WTC11 (cell line): ENCODE data around the gene WSB2. TPM values are rescaled to one million over a fixed set of nuclear protein-coding genes. Genes with fewer than 3 reads are reported as not detected.

Source experiments
- ATAC-seq: fragments of 200-7000 bp; cut with Tn5 transposase; 2 replicates; pipeline ENCODE4 v1.10.0; 2021; ENCODE audit warnings: mild to moderate bottlenecking, moderate library complexity
- CTCF ChIA-PET: fragments of 300-600 bp; sonication (Branson Sonifier 250); formaldehyde crosslinking; loops from one replicate; lab custom pipeline; 2021; ENCODE audit warnings: antibody characterized with exemption; lab: Charles Lee
- POLR2A ChIA-PET: fragments of 350-600 bp; sonication (Branson Sonifier 250); formaldehyde crosslinking; loops from one replicate; lab custom pipeline; 2021; ENCODE audit warnings: antibody characterized with exemption; lab: Charles Lee
- DNase-seq: peaks from one replicate; pipeline ENCODE4 v3.0.0; 2021; ENCODE audit warnings: low spot score
- H3K27ac Mint-ChIP-seq: 2 replicates; pipeline ENCODE4 v1.8.0; 2021; ENCODE audit warnings: mixed read lengths
- H3K27me3 Mint-ChIP-seq: 2 replicates; pipeline ENCODE4 v1.8.0; 2021; ENCODE audit warnings: low read depth, mild to moderate bottlenecking, moderate library complexity, mixed read lengths
- H3K36me3 Mint-ChIP-seq: 2 replicates; pipeline ENCODE4 v1.8.0; 2021; ENCODE audit warnings: mixed read lengths
- H3K4me1 Mint-ChIP-seq: 2 replicates; pipeline ENCODE4 v1.8.0; 2022; ENCODE audit warnings: mixed read lengths
- H3K4me3 Mint-ChIP-seq: 2 replicates; pipeline ENCODE4 v1.8.0; 2021; ENCODE audit warnings: mild to moderate bottlenecking, moderate library complexity, mixed read lengths
- H3K9me3 Mint-ChIP-seq: 2 replicates; pipeline ENCODE4 v1.8.0; 2021; ENCODE audit warnings: mixed read lengths
- ARID4B ChIP-seq: sonication (generic); formaldehyde crosslinking; IDR thresholded peaks from 2 replicates; pipeline ENCODE4 v1.8.0; 2023; ENCODE audit warnings: missing genetic modification reagents, mild to moderate bottlenecking, borderline replicate concordance
- CREM ChIP-seq: sonication (generic); formaldehyde crosslinking; IDR thresholded peaks from 2 replicates; pipeline ENCODE4 v1.8.1; 2022; ENCODE audit warnings: mild to moderate bottlenecking, missing genetic modification reagents, moderate library complexity
- ESRRA ChIP-seq: sonication (generic); formaldehyde crosslinking; IDR thresholded peaks from 2 replicates; pipeline ENCODE4 v1.8.1; 2022; ENCODE audit warnings: mild to moderate bottlenecking, missing genetic modification reagents, borderline replicate concordance
- HMGA2 ChIP-seq: fragments of 250-450 bp; sonication (Bioruptor Pico); IDR thresholded peaks from 2 replicates; pipeline ENCODE4 v1.4.0; 2021; ENCODE audit warnings: mild to moderate bottlenecking, moderate library complexity
- MAX ChIP-seq: sonication (generic); formaldehyde crosslinking; IDR thresholded peaks from 2 replicates; pipeline ENCODE4 v1.8.0; 2022; ENCODE audit warnings: mild to moderate bottlenecking, missing genetic modification reagents
- NFATC4 ChIP-seq: fragments of 250-450 bp; sonication (Bioruptor Pico); IDR thresholded peaks from 2 replicates; pipeline ENCODE4 v1.9.0; 2021; ENCODE audit warnings: mild to moderate bottlenecking
- NFYB ChIP-seq: sonication (generic); formaldehyde crosslinking; conservative IDR thresholded peaks from 2 replicates; pipeline ENCODE4 v1.8.0; 2022; ENCODE audit warnings: low read depth, missing genetic modification reagents
- NR3C1 ChIP-seq: sonication (generic); formaldehyde crosslinking; conservative IDR thresholded peaks from 2 replicates; pipeline ENCODE4 v1.8.1; 2023; ENCODE audit warnings: low read depth, mild to moderate bottlenecking, missing genetic modification reagents
- OVOL2 ChIP-seq: fragments of 250-450 bp; sonication (Bioruptor Pico); IDR thresholded peaks from 2 replicates; pipeline ENCODE4 v1.9.0; 2021; ENCODE audit warnings: mild to moderate bottlenecking, borderline replicate concordance
- RORB ChIP-seq: fragments of 250-450 bp; sonication (Bioruptor Pico); IDR thresholded peaks from 2 replicates; pipeline ENCODE4 v1.9.0; 2021; ENCODE audit warnings: mild to moderate bottlenecking
- SMAD4 ChIP-seq: sonication (generic); formaldehyde crosslinking; IDR thresholded peaks from 2 replicates; pipeline ENCODE4 v1.8.0; 2022; ENCODE audit warnings: mild to moderate bottlenecking, missing genetic modification reagents
- SOX15 ChIP-seq: fragments of 250-450 bp; sonication (Bioruptor Pico); IDR thresholded peaks from 2 replicates; pipeline ENCODE4 v1.9.0; 2021; ENCODE audit warnings: mild to moderate bottlenecking
- SP1 ChIP-seq: sonication (generic); formaldehyde crosslinking; conservative IDR thresholded peaks from 2 replicates; pipeline ENCODE4 v1.8.1; 2022; ENCODE audit warnings: missing genetic modification reagents
- TEAD1 ChIP-seq: sonication (generic); formaldehyde crosslinking; IDR thresholded peaks from 2 replicates; pipeline ENCODE4 v1.8.0; 2022; ENCODE audit warnings: mild to moderate bottlenecking, missing genetic modification reagents
- TP53 ChIP-seq: sonication (generic); formaldehyde crosslinking; IDR thresholded peaks from 2 replicates; pipeline ENCODE4 v1.8.1; 2023; ENCODE audit warnings: mild to moderate bottlenecking, missing genetic modification reagents
- USF2 ChIP-seq: sonication (generic); formaldehyde crosslinking; IDR thresholded peaks from 2 replicates; pipeline ENCODE4 v1.8.1; 2023; ENCODE audit warnings: mild to moderate bottlenecking, missing genetic modification reagents, moderate library complexity
- ZBTB21 ChIP-seq: sonication (generic); formaldehyde crosslinking; IDR thresholded peaks from 2 replicates; pipeline ENCODE4 v1.8.1; 2023; ENCODE audit warnings: mild to moderate bottlenecking, missing genetic modification reagents, borderline replicate concordance
- ZNF263 ChIP-seq: sonication (generic); formaldehyde crosslinking; IDR thresholded peaks from 2 replicates; pipeline ENCODE4 v1.8.1; 2022; ENCODE audit warnings: low read depth, mild to moderate bottlenecking, moderate library complexity, missing genetic modification reagents
- ZNF317 ChIP-seq: sonication (generic); formaldehyde crosslinking; IDR thresholded peaks from 2 replicates; pipeline ENCODE4 v1.8.1; 2023; ENCODE audit warnings: low read depth, mild to moderate bottlenecking, moderate library complexity, missing genetic modification reagents, borderline replicate concordance
- total RNA-seq: library from RNA; stranded (reverse); gene quantifications from 3 replicates; pipeline ENCODE4 v1.2.3, GENCODE V29; 2021
- TF ChIP-seq, protein P1 (sequence below): fragments of 250-450 bp; sonication (Bioruptor Pico); IDR thresholded peaks from 2 replicates; pipeline ENCODE4 v1.8.0; 2021; ENCODE audit warnings: mild to moderate bottlenecking
- TF ChIP-seq, protein P2 (sequence below): fragments of 250-450 bp; sonication (Bioruptor Pico); IDR thresholded peaks from 2 replicates; pipeline ENCODE4 v1.9.0; 2021; ENCODE audit warnings: moderate library complexity, mild to moderate bottlenecking, inconsistent platforms, borderline replicate concordance
- TF ChIP-seq, protein P3 (sequence below): fragments of 250-450 bp; sonication (Bioruptor Pico); conservative IDR thresholded peaks from 2 replicates; pipeline ENCODE4 v1.9.0; 2021; ENCODE audit warnings: mild to moderate bottlenecking
- TF ChIP-seq, protein P4 (sequence below): sonication (generic); formaldehyde crosslinking; IDR thresholded peaks from 2 replicates; pipeline ENCODE4 v1.8.1; 2023; ENCODE audit warnings: mild to moderate bottlenecking, missing genetic modification reagents, borderline replicate concordance

Gene WSB2
- total RNA-seq, 1 experiment from 2014 or later, result 74.2 TPM

- Mint-ChIP-seq H3K9me3 (peaks cover 3% of the 10 kb centered on the region; the same call in 1 of the 2 replicates), H3K27me3 (no peaks in the 10 kb centered on the region; the same call in none of the 2 replicates), H3K27ac (no peak overlapping the region), H3K36me3 (peaks cover 5% of the 10 kb centered on the region; the same call in 1 of the 2 replicates), H3K4me1 (peaks cover 18% of the 10 kb centered on the region), H3K4me3 (no peak overlapping the region)
- POLR2A ChIA-PET, result no interaction called here
- DNase-seq (no peak), ATAC-seq (no peak)
- CTCF ChIA-PET, result no interaction called here
- TF ChIP-seq SMAD4 (CRISPR knock-in tag) (no peak), ZBTB21 (no peak), ZNF263 (CRISPR knock-in tag) (no peak), TP53 (CRISPR knock-in tag) (no peak), RORB (CRISPR knock-in tag) (no peak), OVOL2 (CRISPR knock-in tag) (no peak)
- TF ChIP-seq, protein P1, sequence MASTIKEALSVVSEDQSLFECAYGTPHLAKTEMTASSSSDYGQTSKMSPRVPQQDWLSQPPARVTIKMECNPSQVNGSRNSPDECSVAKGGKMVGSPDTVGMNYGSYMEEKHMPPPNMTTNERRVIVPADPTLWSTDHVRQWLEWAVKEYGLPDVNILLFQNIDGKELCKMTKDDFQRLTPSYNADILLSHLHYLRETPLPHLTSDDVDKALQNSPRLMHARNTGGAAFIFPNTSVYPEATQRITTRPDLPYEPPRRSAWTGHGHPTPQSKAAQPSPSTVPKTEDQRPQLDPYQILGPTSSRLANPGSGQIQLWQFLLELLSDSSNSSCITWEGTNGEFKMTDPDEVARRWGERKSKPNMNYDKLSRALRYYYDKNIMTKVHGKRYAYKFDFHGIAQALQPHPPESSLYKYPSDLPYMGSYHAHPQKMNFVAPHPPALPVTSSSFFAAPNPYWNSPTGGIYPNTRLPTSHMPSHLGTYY (CRISPR knock-in tag), result no peak
- TF ChIP-seq, protein P2, sequence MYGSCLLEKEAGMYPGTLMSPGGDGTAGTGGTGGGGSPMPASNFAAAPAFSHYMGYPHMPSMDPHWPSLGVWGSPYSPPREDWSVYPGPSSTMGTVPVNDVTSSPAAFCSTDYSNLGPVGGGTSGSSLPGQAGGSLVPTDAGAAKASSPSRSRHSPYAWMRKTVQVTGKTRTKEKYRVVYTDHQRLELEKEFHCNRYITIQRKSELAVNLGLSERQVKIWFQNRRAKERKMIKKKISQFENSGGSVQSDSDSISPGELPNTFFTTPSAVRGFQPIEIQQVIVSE, result no peak
These were observed 47.7 kb downstream of the WSB2 start for GRCh38 chr12:118013283-118013682.

DNA sequence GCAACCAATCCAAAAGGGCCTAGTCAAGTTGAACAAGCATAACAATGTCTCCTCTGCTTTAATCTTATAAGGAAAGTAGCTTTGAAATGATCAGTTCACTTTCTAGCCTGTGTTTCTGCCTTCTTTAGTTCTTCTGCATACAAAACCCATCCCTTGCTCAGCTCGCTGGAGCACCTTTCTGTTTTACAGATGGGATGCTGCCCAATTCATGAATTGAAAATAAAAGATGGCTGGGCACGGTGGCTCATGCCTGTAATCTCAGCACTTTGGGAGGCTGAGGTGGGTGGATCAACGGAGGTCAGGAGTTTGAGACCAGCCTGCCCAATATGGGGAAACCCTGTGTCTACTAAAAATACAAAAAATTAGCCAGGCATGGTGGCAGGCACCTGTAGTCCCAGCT lies 49.0 kb downstream of the WSB2 start:
- Mint-ChIP-seq H3K4me1 (peaks cover 8% of the 10 kb centered on the region), H3K36me3 (no peaks in the 10 kb centered on the region), H3K4me3 (no peak overlapping the region), H3K27me3 (no peaks in the 10 kb centered on the region; the same call in none of the 2 replicates), H3K27ac (no peak overlapping the region), H3K9me3 (peaks cover 3% of the 10 kb centered on the region; the same call in 1 of the 2 replicates)
- DNase-seq (no peak), ATAC-seq (no peak)
- POLR2A ChIA-PET, result no interaction called here
- CTCF ChIA-PET, result no interaction called here
- TF ChIP-seq, protein P3, sequence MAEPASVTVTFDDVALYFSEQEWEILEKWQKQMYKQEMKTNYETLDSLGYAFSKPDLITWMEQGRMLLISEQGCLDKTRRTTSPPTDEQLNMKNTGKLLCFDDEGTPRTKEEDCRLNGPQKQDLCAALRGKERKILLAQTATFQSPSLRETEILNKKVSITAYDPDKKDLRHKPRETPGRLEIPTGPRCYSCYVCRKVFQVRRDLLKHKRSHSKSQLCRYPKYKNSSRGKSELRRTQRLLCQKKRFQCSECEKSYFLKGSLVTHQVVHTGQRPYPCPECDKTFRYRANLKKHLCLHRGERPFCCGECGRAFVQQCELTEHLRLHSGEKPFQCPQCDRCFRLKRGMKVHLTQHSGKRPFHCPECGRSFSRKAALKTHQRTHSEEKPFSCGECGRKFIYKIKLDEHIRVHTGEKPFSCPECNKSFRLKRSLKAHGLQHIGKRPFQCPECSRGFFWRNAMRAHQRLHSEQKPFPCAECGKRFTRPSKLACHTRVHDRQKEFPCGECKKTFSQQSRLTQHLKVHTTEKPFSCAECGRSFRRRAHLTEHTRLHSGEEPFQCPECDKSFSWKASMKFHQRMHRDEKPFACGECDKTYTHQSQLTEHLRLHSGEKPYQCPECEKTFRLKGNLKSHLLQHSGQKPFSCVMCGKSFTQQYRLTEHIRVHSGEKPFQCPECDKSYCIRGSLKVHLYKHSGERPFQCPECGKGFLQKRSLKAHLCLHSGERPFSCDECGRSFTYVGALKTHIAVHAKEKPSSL (CRISPR knock-in tag), result no peak
- TF ChIP-seq HMGA2 (CRISPR knock-in tag), result no peak
- no peak for TF ChIP-seq CREM (CRISPR knock-in tag)
- TF ChIP-seq, protein P4, sequence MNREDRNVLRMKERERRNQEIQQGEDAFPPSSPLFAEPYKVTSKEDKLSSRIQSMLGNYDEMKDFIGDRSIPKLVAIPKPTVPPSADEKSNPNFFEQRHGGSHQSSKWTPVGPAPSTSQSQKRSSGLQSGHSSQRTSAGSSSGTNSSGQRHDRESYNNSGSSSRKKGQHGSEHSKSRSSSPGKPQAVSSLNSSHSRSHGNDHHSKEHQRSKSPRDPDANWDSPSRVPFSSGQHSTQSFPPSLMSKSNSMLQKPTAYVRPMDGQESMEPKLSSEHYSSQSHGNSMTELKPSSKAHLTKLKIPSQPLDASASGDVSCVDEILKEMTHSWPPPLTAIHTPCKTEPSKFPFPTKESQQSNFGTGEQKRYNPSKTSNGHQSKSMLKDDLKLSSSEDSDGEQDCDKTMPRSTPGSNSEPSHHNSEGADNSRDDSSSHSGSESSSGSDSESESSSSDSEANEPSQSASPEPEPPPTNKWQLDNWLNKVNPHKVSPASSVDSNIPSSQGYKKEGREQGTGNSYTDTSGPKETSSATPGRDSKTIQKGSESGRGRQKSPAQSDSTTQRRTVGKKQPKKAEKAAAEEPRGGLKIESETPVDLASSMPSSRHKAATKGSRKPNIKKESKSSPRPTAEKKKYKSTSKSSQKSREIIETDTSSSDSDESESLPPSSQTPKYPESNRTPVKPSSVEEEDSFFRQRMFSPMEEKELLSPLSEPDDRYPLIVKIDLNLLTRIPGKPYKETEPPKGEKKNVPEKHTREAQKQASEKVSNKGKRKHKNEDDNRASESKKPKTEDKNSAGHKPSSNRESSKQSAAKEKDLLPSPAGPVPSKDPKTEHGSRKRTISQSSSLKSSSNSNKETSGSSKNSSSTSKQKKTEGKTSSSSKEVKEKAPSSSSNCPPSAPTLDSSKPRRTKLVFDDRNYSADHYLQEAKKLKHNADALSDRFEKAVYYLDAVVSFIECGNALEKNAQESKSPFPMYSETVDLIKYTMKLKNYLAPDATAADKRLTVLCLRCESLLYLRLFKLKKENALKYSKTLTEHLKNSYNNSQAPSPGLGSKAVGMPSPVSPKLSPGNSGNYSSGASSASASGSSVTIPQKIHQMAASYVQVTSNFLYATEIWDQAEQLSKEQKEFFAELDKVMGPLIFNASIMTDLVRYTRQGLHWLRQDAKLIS (CRISPR knock-in tag), result no peak
- TF ChIP-seq OVOL2 (CRISPR knock-in tag), result no peak
- TF ChIP-seq NFATC4 (CRISPR knock-in tag), result no peak
- no peak for TF ChIP-seq USF2
- TF ChIP-seq SP1 (CRISPR knock-in tag), result no peak
- no peak for TF ChIP-seq MAX (CRISPR knock-in tag)
- no peak for TF ChIP-seq SOX15 (CRISPR knock-in tag)
- no peak for TF ChIP-seq NR3C1
- no peak for TF ChIP-seq TEAD1
- TF ChIP-seq ESRRA, result no peak
- no peak for TF ChIP-seq ZNF317 (CRISPR knock-in tag)
- TF ChIP-seq ARID4B (CRISPR knock-in tag), result no peak
- no peak for TF ChIP-seq NFYB (CRISPR knock-in tag)
- no peak for TF ChIP-seq RORB (CRISPR knock-in tag)
